ENCODE data around the gene ZDBF2. TPM values are rescaled to one million over a fixed set of nuclear protein-coding genes. Genes with fewer than 3 reads are reported as not detected.
"Not testable (repeated sequence)": the region's sequence is repeated elsewhere in the genome, so short reads cannot be mapped to it uniquely, and the experiment has no call there.

Gene ZDBF2
- polyA plus RNA-seq, 6 donors from 2014 or later = 3.3 to 6.5 (median 3.7) TPM

GRCh38 chr2:206352571-206352970 is 78.1 kb downstream of the ZDBF2 start:
- no peak for ATAC-seq (ENCODE audit: low read depth in 2 of 2)
- Mint-ChIP-seq H3K27me3 (peaks cover 10 to 13% (median 12%) of the 10 kb centered on the region in 3 donors), H3K27ac (no peak overlapping the region), H3K9me3 (peaks cover 2 to 19% (median 10%) of the 10 kb centered on the region in 7 donors), H3K4me3 (no peak overlapping the region), H3K4me1 (no peaks in the 10 kb centered on the region), H3K36me3 (peaks cover 0 to 10% of the 10 kb centered on the region in 2 donors)
- DNase-seq = no peak

- no peak overlapping the region for H3K4me3 Mint-ChIP-seq
- peaks cover 0 to 10% of the 10 kb centered on the region in 2 donors for H3K36me3 Mint-ChIP-seq
- H3K27me3 Mint-ChIP-seq = peaks cover 10 to 14% (median 10%) of the 10 kb centered on the region in 3 donors
- H3K27ac Mint-ChIP-seq = no peak overlapping the region
- ATAC-seq (ENCODE audit: low read depth in 2 of 2) (no peak), DNase-seq (no peak)
- peaks cover 3 to 24% (median 17%) of the 10 kb centered on the region in 7 donors for H3K9me3 Mint-ChIP-seq
- no peaks in the 10 kb centered on the region for H3K4me1 Mint-ChIP-seq
Observed at GRCh38 chr2:206353685-206354084, 79.2 kb downstream of the ZDBF2 start.

- peaks cover 3 to 24% (median 17%) of the 10 kb centered on the region in 7 donors for H3K9me3 Mint-ChIP-seq
- H3K4me1 Mint-ChIP-seq = no peaks in the 10 kb centered on the region
- ATAC-seq (ENCODE audit: low read depth in 2 of 2) = no peak
Observed at GRCh38 chr2:206354129-206354528, 79.7 kb downstream of the ZDBF2 start.

GRCh38 chr2:206356840-206357239 is 82.4 kb downstream of the ZDBF2 start:
- not testable (repeated sequence) for H3K4me3 Mint-ChIP-seq, H3K4me1 Mint-ChIP-seq
- H3K9me3 Mint-ChIP-seq = peaks cover 0 to 11% (median 9%) of the 10 kb centered on the region in 7 donors

More at GRCh38 chr2:206354129-206354528, 79.7 kb downstream of the ZDBF2 start:
- DNase-seq = no peak
- Mint-ChIP-seq H3K4me3 (no peak overlapping the region), H3K36me3 (peaks cover 0 to 10% of the 10 kb centered on the region in 2 donors), H3K27ac (no peak overlapping the region), H3K27me3 (peaks cover 10 to 18% (median 13%) of the 10 kb centered on the region in 3 donors)

GRCh38 chr2:206360840-206361239 is 86.4 kb downstream of the ZDBF2 start:
- H3K4me1 Mint-ChIP-seq; H3K4me3 Mint-ChIP-seq; H3K36me3 Mint-ChIP-seq; H3K27ac Mint-ChIP-seq; ATAC-seq (ENCODE audit: low read depth in 2 of 2); DNase-seq: not testable (repeated sequence)
- Mint-ChIP-seq H3K27me3 (peaks cover 0 to 17% (median 16%) of the 10 kb centered on the region in 3 donors), H3K9me3 (peaks cover 0 to 11% (median 9%) of the 10 kb centered on the region in 7 donors)

More at GRCh38 chr2:206356840-206357239, 82.4 kb downstream of the ZDBF2 start:
- H3K36me3 Mint-ChIP-seq; H3K27ac Mint-ChIP-seq; ATAC-seq (ENCODE audit: low read depth in 2 of 2); DNase-seq: not testable (repeated sequence)
- H3K27me3 Mint-ChIP-seq = peaks cover 0 to 17% (median 16%) of the 10 kb centered on the region in 3 donors

GRCh38 chr2:206361407-206362045 is 87.1 kb downstream of the ZDBF2 start:
- H3K4me1 Mint-ChIP-seq = no peaks in the 10 kb centered on the region
- DNase-seq (no peak), ATAC-seq (ENCODE audit: low read depth in 2 of 2) (no peak)
- H3K9me3 Mint-ChIP-seq = peaks cover 0 to 11% (median 9%) of the 10 kb centered on the region in 7 donors
- H3K4me3 Mint-ChIP-seq = no peak overlapping the region
- H3K27me3 Mint-ChIP-seq = peaks cover 0 to 23% (median 17%) of the 10 kb centered on the region in 3 donors
- no peaks in the 10 kb centered on the region for H3K36me3 Mint-ChIP-seq
- H3K27ac Mint-ChIP-seq = no peak overlapping the region

Other genes with a start within 250 kb of the ZDBF2 start
- gene INO80D, start 188.5 kb upstream of the ZDBF2 start, polyA plus RNA-seq (ENCODE audit: low read depth in 6 of 6) = 10 to 100 TPM; 14.2 to 25.5 (median 18.5) TPM
- 10 to 100 TPM; 26.3 to 35.4 (median 29.9) TPM for gene NDUFS1, start 115.2 kb upstream of the ZDBF2 start, polyA plus RNA-seq (ENCODE audit: low read depth in 6 of 6)
- 1,000 to 10,000 TPM in 4 of 6 donors, 100 to 1,000 TPM in 2; 884 to 1,277 (median 1,025) TPM for gene EEF1B2, start 114.8 kb upstream of the ZDBF2 start, polyA plus RNA-seq (ENCODE audit: low read depth in 6 of 6)
- gene ADAM23, start 168.9 kb downstream of the ZDBF2 start, polyA plus RNA-seq (ENCODE audit: low read depth in 6 of 6) = 1 to 10 TPM in 5 of 6 donors, under 1 TPM in 1; 0.26 to 2.9 (median 2.2) TPM

Measured in naive B cell (primary cell).